Measurements from ENCODE around the gene NEURL1B. TPM values are rescaled to one million over a fixed set of nuclear protein-coding genes. Genes with fewer than 3 reads are reported as not detected.

NEURL1B gene
- total RNA-seq, 4 donors from 2014 or later = 21.7 to 59.9 (median 41.5) TPM

DNA sequence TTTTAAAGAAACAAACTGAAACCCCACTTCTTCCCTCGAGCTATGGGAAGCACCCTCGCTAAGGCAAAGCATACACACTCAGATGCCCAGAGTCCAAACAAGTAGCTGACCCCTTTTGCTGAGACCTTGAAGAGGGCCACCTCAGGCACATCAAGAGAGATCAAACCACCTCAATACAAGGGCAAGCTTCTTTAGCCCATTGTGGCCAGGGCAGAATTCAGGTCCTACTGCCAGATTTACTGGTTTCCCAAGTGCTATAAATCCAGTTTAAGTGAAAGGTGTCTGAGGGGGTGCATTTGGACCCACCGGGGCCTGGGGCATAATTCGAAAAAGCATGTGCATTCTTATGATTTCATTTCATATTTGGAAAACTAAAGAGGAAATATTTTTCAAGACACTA is 40.4 kb downstream of the NEURL1B start:
- Histone ChIP-seq H3K9me3 (no peaks in the 10 kb centered on the region), H3K36me3 (peaks cover 0 to 47% of the 10 kb centered on the region in 2 donors), H3K27me3 (no peaks in the 10 kb centered on the region), H3K4me3 (no peak overlapping the region), H3K4me1 (peaks cover 0 to 61% (median 15%) of the 10 kb centered on the region in 3 donors), H3K27ac (peak overlapping the region in 1 of 4 donors; percentile 23)
- ATAC-seq = no peak
- TF ChIP-seq EP300 (IDR thresholded peaks at IDR 0.05) (no peak), POLR2A (IDR thresholded peaks at IDR 0.05) (no peak), POLR2AphosphoS5 (IDR thresholded peaks at IDR 0.05) (no peak)
- TF ChIP-seq, protein P1, sequence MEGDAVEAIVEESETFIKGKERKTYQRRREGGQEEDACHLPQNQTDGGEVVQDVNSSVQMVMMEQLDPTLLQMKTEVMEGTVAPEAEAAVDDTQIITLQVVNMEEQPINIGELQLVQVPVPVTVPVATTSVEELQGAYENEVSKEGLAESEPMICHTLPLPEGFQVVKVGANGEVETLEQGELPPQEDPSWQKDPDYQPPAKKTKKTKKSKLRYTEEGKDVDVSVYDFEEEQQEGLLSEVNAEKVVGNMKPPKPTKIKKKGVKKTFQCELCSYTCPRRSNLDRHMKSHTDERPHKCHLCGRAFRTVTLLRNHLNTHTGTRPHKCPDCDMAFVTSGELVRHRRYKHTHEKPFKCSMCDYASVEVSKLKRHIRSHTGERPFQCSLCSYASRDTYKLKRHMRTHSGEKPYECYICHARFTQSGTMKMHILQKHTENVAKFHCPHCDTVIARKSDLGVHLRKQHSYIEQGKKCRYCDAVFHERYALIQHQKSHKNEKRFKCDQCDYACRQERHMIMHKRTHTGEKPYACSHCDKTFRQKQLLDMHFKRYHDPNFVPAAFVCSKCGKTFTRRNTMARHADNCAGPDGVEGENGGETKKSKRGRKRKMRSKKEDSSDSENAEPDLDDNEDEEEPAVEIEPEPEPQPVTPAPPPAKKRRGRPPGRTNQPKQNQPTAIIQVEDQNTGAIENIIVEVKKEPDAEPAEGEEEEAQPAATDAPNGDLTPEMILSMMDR (IDR thresholded peaks at IDR 0.05) = no peak
- 79 to 82% methylated on average over 3 to 4 of the region's 4 CpGs for WGBS, 2 donors (ENCODE audit: low coverage in 1 of 2)

DNA sequence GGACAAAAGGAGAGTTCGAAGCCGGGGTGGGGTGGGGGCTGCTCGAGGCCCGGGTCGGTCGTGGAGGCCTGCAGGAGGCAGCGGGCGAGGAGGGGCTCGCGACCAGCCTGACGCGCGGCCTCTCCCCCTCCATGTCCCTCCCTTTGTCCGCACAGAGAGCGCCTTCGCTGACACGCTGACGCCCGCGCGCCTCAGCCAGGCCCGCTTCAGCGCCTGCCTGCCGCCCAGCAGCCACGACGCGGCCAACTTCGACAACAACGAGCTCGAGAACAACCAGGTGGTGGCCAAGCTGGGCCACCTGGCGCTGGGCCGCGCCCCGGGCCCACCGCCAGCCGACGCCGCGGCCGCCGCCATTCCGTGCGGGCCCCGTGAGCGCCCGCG is 42.2 kb downstream of the NEURL1B start:
- Histone ChIP-seq H3K4me1 (peaks cover 0 to 61% (median 16%) of the 10 kb centered on the region in 3 donors), H3K9me3 (no peaks in the 10 kb centered on the region), H3K27ac (peak overlapping the region in 1 of 4 donors; percentile 17), H3K4me3 (no peak overlapping the region), H3K27me3 (no peaks in the 10 kb centered on the region), H3K36me3 (peaks cover 0 to 45% of the 10 kb centered on the region in 2 donors)
- TF ChIP-seq POLR2AphosphoS5 (IDR thresholded peaks at IDR 0.05) (no peak), EP300 (IDR thresholded peaks at IDR 0.05) (no peak), POLR2A (IDR thresholded peaks at IDR 0.05) (no peak)
- TF ChIP-seq, protein P1 (IDR thresholded peaks at IDR 0.05) = no peak
- no peak for ATAC-seq
- WGBS, 2 donors (ENCODE audit: low coverage in 1 of 2) = 80 to 82% methylated on average over 1 to 4 of the region's 47 CpGs

DNA sequence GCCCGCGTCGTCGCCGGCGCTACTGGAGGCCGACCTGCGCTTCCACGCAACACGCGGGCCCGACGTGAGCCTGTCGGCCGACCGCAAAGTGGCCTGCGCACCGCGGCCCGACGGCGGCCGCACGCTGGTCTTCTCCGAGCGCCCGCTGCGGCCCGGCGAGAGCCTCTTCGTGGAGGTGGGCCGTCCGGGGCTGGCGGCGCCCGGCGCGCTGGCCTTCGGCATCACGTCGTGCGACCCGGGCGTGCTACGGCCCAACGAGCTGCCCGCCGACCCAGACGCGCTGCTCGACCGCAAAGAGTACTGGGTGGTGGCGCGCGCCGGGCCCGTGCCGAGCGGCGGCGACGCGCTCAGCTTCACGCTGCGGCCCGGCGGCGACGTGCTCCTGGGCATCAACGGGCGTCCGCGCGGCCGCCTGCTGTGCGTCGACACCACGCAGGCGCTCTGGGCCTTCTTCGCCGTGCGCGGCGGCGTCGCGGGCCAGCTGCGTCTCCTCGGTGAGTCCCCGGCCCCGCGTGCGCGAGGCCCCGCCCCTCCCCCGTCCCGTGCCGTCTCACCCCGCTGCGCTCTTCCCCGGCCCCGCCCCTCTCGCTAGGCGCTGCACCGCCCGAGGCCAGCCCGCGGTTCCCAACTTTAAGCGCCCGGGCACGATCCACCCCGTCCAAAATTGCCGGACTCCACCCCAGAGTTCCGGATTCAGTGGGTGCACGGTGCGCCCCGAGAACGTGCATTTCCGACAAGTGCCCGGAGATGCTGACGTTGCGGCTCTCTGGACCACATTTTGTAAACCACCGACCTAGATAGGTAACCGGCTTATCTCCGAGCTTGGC is 42.8 kb downstream of the NEURL1B start:
- H3K27me3 ChIP-seq = no peaks in the 10 kb centered on the region
- ATAC-seq = no peak
- peaks cover 0 to 61% (median 18%) of the 10 kb centered on the region in 3 donors for H3K4me1 ChIP-seq
- H3K36me3 ChIP-seq = peaks cover 0 to 47% of the 10 kb centered on the region in 2 donors
- H3K9me3 ChIP-seq = no peaks in the 10 kb centered on the region
- 87% methylated on average over 12 of the region's 125 CpGs; no CpG with 5 or more reads in 1 of the 2 donors for WGBS, 2 donors (ENCODE audit: low coverage in 1 of 2)
- TF ChIP-seq, protein P1 (IDR thresholded peaks at IDR 0.05) = no peak
- no peak for TF ChIP-seq POLR2A (IDR thresholded peaks at IDR 0.05)
- TF ChIP-seq EP300 (IDR thresholded peaks at IDR 0.05) = no peak
- no peak for TF ChIP-seq POLR2AphosphoS5 (IDR thresholded peaks at IDR 0.05)
- H3K27ac ChIP-seq = peak overlapping the region in 1 of 4 donors; percentile 14
- H3K4me3 ChIP-seq = no peak overlapping the region

DNA sequence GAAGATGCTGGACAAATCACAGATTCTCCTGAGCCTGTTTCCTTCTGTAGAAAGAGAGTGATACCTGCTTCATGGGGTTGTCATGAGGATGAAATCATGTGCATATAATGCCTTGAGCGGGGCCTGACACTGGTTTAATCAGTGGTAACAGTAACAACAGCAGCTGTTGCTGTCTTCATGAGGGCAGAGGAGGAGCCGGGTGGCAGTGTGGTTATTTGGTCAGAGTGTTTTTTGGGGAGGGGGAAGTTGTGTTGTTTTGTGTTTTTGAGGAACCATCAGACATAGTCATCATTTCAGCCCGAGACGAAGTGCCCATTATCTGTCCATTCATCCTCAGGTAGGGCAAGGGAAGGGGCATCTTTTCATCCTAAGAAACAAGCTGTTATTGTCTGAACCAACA is 44.0 kb downstream of the NEURL1B start:
- Histone ChIP-seq H3K4me3 (no peak overlapping the region), H3K27me3 (no peaks in the 10 kb centered on the region), H3K27ac (peak overlapping the region in 3 of 4 donors; percentile 71 to 84 (median 78)), H3K9me3 (no peaks in the 10 kb centered on the region), H3K4me1 (peaks cover 0 to 61% (median 17%) of the 10 kb centered on the region in 3 donors), H3K36me3 (peaks cover 0 to 47% of the 10 kb centered on the region in 2 donors)
- WGBS, 2 donors (ENCODE audit: low coverage in 1 of 2) = 81 to 83% methylated on average over 4 of the region's 4 CpGs
- TF ChIP-seq POLR2A (IDR thresholded peaks at IDR 0.05) (no peak), EP300 (IDR thresholded peaks at IDR 0.05) (no peak), POLR2AphosphoS5 (IDR thresholded peaks at IDR 0.05) (no peak)
- TF ChIP-seq, protein P1 (IDR thresholded peaks at IDR 0.05) = no peak
- ATAC-seq = no peak

All from gastroesophageal sphincter (tissue), 4 donors.